DMS53 treated with DMSO at 0.1 percent for 48 hours (cell line): ENCODE results near the gene LAMA3.

Experiments used
- DNase-seq: peaks from one replicate; lab custom pipeline; 2025; ENCODE audit not compliant: unreplicated experiment; lab: John Stamatoyannopoulos, UW

The LAMA3 gene

GRCh38 chr18:23816740-23817139 lies 127.5 kb downstream of the LAMA3 start:
- DNase-seq, result no peak

GRCh38 chr18:23819001-23819400 lies 129.7 kb downstream of the LAMA3 start:
- no peak for DNase-seq

- no peak for DNase-seq
Observed at GRCh38 chr18:23822590-23823385, 133.5 kb downstream of the LAMA3 start.

GRCh38 chr18:23824240-23824639 lies 135.0 kb downstream of the LAMA3 start:
- no peak for DNase-seq

GRCh38 chr18:23824669-23825068 lies 135.4 kb downstream of the LAMA3 start:
- DNase-seq, result no peak

- no peak for DNase-seq
Observed at GRCh38 chr18:23825496-23825895, 136.2 kb downstream of the LAMA3 start.

- no peak for DNase-seq
Observed at GRCh38 chr18:23825978-23826405, 136.7 kb downstream of the LAMA3 start.

GRCh38 chr18:23826850-23827620 lies 137.8 kb downstream of the LAMA3 start:
- DNase-seq, result no peak

GRCh38 chr18:23827681-23828080 lies 138.4 kb downstream of the LAMA3 start:
- no peak for DNase-seq

GRCh38 chr18:23828426-23828825 lies 139.2 kb downstream of the LAMA3 start:
- peak; percentile 61 for DNase-seq

- DNase-seq, result no peak
Observed at GRCh38 chr18:23832911-23833310, 143.7 kb downstream of the LAMA3 start.

- no peak for DNase-seq
Observed at GRCh38 chr18:23833714-23834113, 144.5 kb downstream of the LAMA3 start.

- no peak for DNase-seq
Observed at GRCh38 chr18:23835091-23835490, 145.8 kb downstream of the LAMA3 start.

GRCh38 chr18:23835506-23835905 lies 146.3 kb downstream of the LAMA3 start:
- DNase-seq, result no peak

- DNase-seq, result no peak
Observed at GRCh38 chr18:23837591-23837990, 148.3 kb downstream of the LAMA3 start.

- DNase-seq, result no peak
Observed at GRCh38 chr18:23838233-23838632, 149.0 kb downstream of the LAMA3 start.

GRCh38 chr18:23838801-23839366 lies 149.6 kb downstream of the LAMA3 start:
- no peak for DNase-seq

GRCh38 chr18:23842305-23842704 lies 153.1 kb downstream of the LAMA3 start:
- no peak for DNase-seq

GRCh38 chr18:23844991-23845680 lies 155.9 kb downstream of the LAMA3 start:
- DNase-seq, result no peak

GRCh38 chr18:23845988-23846630 lies 156.9 kb downstream of the LAMA3 start:
- no peak for DNase-seq
